GM12878 (cell line): Measurements from ENCODE around the gene PDE9A.

Source experiments
- CTCF ChIP-seq, 3 experiments: IDR thresholded peaks in 2 of 3; conservative IDR thresholded peaks in 1 of 3; 2 replicates each; pipeline ENCODE4 v1.5.1; 2011; ENCODE audit warnings: low read depth in 3 of 3, low read length in 3 of 3, mild to moderate bottlenecking in 3 of 3, control low read depth in 2 of 3, moderate library complexity in 2 of 3, inconsistent platforms in 1 of 3, mixed read lengths in 1 of 3; ENCODE audit not compliant: control insufficient read depth in 2 of 3, insufficient read depth in 1 of 3; ENCODE audit errors: extremely low read depth in 1 of 3
- ESRRA ChIP-seq: IDR thresholded peaks from 2 replicates; pipeline ENCODE4 v1.6.1; 2012; ENCODE audit warnings: mild to moderate bottlenecking, low read length, improper control_type of control experiment
- MYC ChIP-seq: IDR thresholded peaks from 2 replicates; pipeline ENCODE4 v1.6.1; 2011; ENCODE audit warnings: mild to moderate bottlenecking, low read length, moderate library complexity, inconsistent platforms; ENCODE audit not compliant: insufficient read depth, insufficient replicate concordance, insufficient read length, severe bottlenecking

DNA sequence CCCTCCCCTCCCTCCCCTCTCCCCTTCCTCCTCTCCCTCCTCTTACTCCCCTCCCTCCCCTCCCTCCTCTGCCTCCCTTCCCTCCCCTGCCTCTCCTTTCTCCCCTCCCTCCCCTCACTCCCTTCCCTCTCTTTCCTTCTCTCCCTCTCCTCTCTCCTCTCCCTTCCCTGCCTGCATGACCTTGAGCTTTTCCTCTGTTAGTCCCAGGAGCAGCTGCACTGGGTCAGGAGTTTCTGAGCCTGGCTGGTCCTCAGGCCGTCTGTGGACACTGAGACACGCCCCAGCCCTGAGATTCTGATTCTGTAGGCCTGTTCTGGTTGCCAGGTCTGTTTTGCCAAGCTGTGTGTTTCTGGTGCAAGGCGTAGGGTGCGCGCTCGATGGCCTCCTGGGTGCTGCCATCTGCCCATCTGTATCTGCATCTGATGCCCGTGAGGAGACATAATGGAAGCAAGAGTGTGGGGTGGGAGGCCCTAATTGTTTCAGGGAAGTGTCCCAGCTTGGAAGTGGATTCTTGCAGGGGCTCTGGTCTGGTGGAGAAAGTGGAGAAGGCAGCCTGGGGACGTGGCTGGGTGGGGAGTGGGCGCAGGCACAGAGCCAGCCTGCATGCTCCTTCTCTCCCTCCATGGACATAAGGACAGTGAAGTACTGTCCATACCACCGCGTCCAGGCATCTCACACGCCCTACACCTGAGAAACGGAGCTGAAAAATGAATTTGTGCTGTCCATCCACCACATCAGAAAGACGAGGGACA lies 128.7 kb downstream of the PDE9A start:
- TF ChIP-seq CTCF (IDR thresholded peaks at IDR 0.05 in 2 of 3, conservative IDR thresholded peaks at IDR 0.05 in 1 of 3; ENCODE audit: control insufficient read depth in 2 of 3, extremely low read depth in 1 of 3, insufficient read depth in 1 of 3, low read depth in 3 of 3, low read length in 3 of 3) (no peak), MYC (no peak), ESRRA (no peak)
